ENCODE results near the gene PHTF1.

- TF ChIP-seq PATZ1 (CRISPR knock-in tag; IDR thresholded peaks at IDR 0.05; ENCODE audit: borderline replicate concordance) (no peak), ARNTL (CRISPR knock-in tag; IDR thresholded peaks at IDR 0.05; ENCODE audit: borderline replicate concordance, low read depth) (no peak), RARB (CRISPR knock-in tag; IDR thresholded peaks at IDR 0.05) (no peak), TSHZ2 (CRISPR knock-in tag; IDR thresholded peaks at IDR 0.05) (no peak), BACH2 (CRISPR knock-in tag; IDR thresholded peaks at IDR 0.05; ENCODE audit: borderline replicate concordance) (no peak), ZFP3 (CRISPR knock-in tag; IDR thresholded peaks at IDR 0.05) (no peak), CSRNP3 (CRISPR knock-in tag; IDR thresholded peaks at IDR 0.05) (no peak)
Measured at GRCh38 chr1:113787663-113788062, 28.4 kb upstream of the PHTF1 start.
